H9 (cell line): ENCODE results near the gene PSMB3. TPM values are rescaled to one million over a fixed set of nuclear protein-coding genes. Genes with fewer than 3 reads are reported as not detected.

Source experiments
- DNase-seq: peaks from one replicate; pipeline ENCODE4 v3.0.0-alpha.2; 2017
- H2AFZ ChIP-seq: one replicate; pipeline ENCODE4 v1.6.1; 2013; ENCODE audit warnings: mild to moderate bottlenecking, low read length, control low read depth, moderate library complexity
- H2AK5ac ChIP-seq: 2 replicates; pipeline ENCODE4 v1.6.1; 2013; ENCODE audit warnings: low read length, control low read depth, mixed read lengths; ENCODE audit not compliant: insufficient read length
- H2BK120ac ChIP-seq: one replicate; pipeline ENCODE4 v1.6.1; 2013; ENCODE audit warnings: low read depth, mild to moderate bottlenecking, low read length, control low read depth, inconsistent platforms; ENCODE audit not compliant: poor library complexity, severe bottlenecking
- H2BK12ac ChIP-seq: 2 replicates; pipeline ENCODE4 v1.6.1; 2013; ENCODE audit warnings: low read length, control low read depth, mixed read lengths, low read depth; ENCODE audit not compliant: insufficient read length
- H2BK15ac ChIP-seq: 2 replicates; pipeline ENCODE4 v1.6.1; 2013; ENCODE audit warnings: low read depth, low read length, control low read depth
- H2BK20ac ChIP-seq: one replicate; pipeline ENCODE4 v1.6.1; 2013; ENCODE audit warnings: low read depth, mild to moderate bottlenecking, low read length, control low read depth, inconsistent platforms; ENCODE audit not compliant: poor library complexity, severe bottlenecking
- H2BK5ac ChIP-seq: 2 replicates; pipeline ENCODE4 v1.6.1; 2013; ENCODE audit warnings: low read length, control low read depth, mixed read lengths; ENCODE audit not compliant: insufficient read length
- H3K14ac ChIP-seq: 2 replicates; pipeline ENCODE4 v1.6.1; 2013; ENCODE audit warnings: low read length, control low read depth; ENCODE audit not compliant: insufficient read depth
- H3K18ac ChIP-seq: 2 replicates; pipeline ENCODE4 v1.6.1; 2013; ENCODE audit warnings: low read depth, mild to moderate bottlenecking, mixed read lengths, low read length, control low read depth; ENCODE audit not compliant: insufficient read length
- H3K23ac ChIP-seq: 2 replicates; pipeline ENCODE4 v1.6.1; 2013; ENCODE audit warnings: low read length, control low read depth, mixed read lengths, low read depth; ENCODE audit not compliant: insufficient read length
- H3K23me2 ChIP-seq: 2 replicates; pipeline ENCODE4 v1.6.1; 2013; ENCODE audit warnings: low read depth, mild to moderate bottlenecking, mixed read lengths, low read length, control low read depth; ENCODE audit not compliant: insufficient read length, poor library complexity, severe bottlenecking
- H3K27ac ChIP-seq: 2 replicates; pipeline ENCODE4 v1.5.1; 2013; ENCODE audit warnings: low read length, control low read depth, mixed read lengths, low read depth; ENCODE audit not compliant: insufficient read length
- H3K27me3 ChIP-seq: 2 replicates; pipeline ENCODE4 v1.6.1; 2013; ENCODE audit warnings: low read length, control low read depth, inconsistent platforms; ENCODE audit not compliant: insufficient read depth
- H3K4ac ChIP-seq: 2 replicates; pipeline ENCODE4 v1.6.1; 2013; ENCODE audit warnings: low read depth, mild to moderate bottlenecking, control low read depth, inconsistent platforms, low read length, moderate library complexity
- H3K4me1 ChIP-seq: 2 replicates; pipeline ENCODE4 v1.6.1; 2013; ENCODE audit warnings: low read length, control low read depth, inconsistent platforms; ENCODE audit not compliant: insufficient read depth
- H3K4me2 ChIP-seq: 2 replicates; pipeline ENCODE4 v1.6.1; 2013; ENCODE audit warnings: low read length, control low read depth, mixed read lengths; ENCODE audit not compliant: insufficient read length, insufficient read depth
- H3K56ac ChIP-seq: 2 replicates; pipeline ENCODE4 v1.6.1; 2013; ENCODE audit warnings: low read depth, mild to moderate bottlenecking, mixed read lengths, low read length, control low read depth; ENCODE audit not compliant: insufficient read length
- H3K79me1 ChIP-seq: 2 replicates; pipeline ENCODE4 v1.6.1; 2013; ENCODE audit warnings: low read depth, mild to moderate bottlenecking, moderate library complexity, low read length, control low read depth, inconsistent platforms; ENCODE audit not compliant: insufficient read depth, poor library complexity, severe bottlenecking
- H3K79me2 ChIP-seq: 2 replicates; pipeline ENCODE4 v1.6.1; 2013; ENCODE audit warnings: low read length, control low read depth, inconsistent platforms; ENCODE audit not compliant: insufficient read depth
- H3K9ac ChIP-seq: 2 replicates; pipeline ENCODE4 v1.6.1; 2013; ENCODE audit warnings: low read length, control low read depth, mixed read lengths; ENCODE audit not compliant: insufficient read length; ENCODE audit errors: extremely low read depth
- H3K9me3 ChIP-seq: one replicate; pipeline ENCODE4 v1.6.1; 2013; ENCODE audit warnings: low read depth, low read length, inconsistent platforms; ENCODE audit not compliant: control insufficient read depth
- H3T11ph ChIP-seq: one replicate; pipeline ENCODE4 v1.6.1; 2013; ENCODE audit warnings: mild to moderate bottlenecking, low read length, control low read depth, inconsistent platforms
- H4K20me1 ChIP-seq: one replicate; pipeline ENCODE4 v1.6.1; 2013; ENCODE audit not compliant: control insufficient read depth, insufficient read length, insufficient read depth
- H4K5ac ChIP-seq: 2 replicates; pipeline ENCODE4 v1.6.1; 2013; ENCODE audit warnings: low read depth, mild to moderate bottlenecking, mixed read lengths, low read length, control low read depth; ENCODE audit not compliant: insufficient read length
- H4K8ac ChIP-seq: replicated peaks from 2 replicates; pipeline ENCODE4 v1.6.1; 2013; ENCODE audit warnings: low read length, control low read depth, mixed read lengths, low read depth; ENCODE audit not compliant: insufficient read length
- H4K91ac ChIP-seq: 2 replicates; pipeline ENCODE4 v1.6.1; 2013; ENCODE audit warnings: low read depth, mild to moderate bottlenecking, moderate library complexity, mixed read lengths, low read length, control low read depth; ENCODE audit not compliant: insufficient read length
- H3K27ac Mint-ChIP-seq, 3 experiments: 2 replicates in 2 of 3; 3 replicates in 1 of 3; pipeline ENCODE4 v1.8.0; 2020 to 2021; ENCODE audit warnings: mixed read lengths in 3 of 3, mild to moderate bottlenecking in 1 of 3, moderate library complexity in 1 of 3
- H3K27me3 Mint-ChIP-seq: 2 replicates; pipeline ENCODE4 v1.8.0; 2021; ENCODE audit warnings: low read depth, mild to moderate bottlenecking, moderate library complexity, mixed read lengths
- H3K36me3 Mint-ChIP-seq, 3 experiments: 2 replicates in 2 of 3; 3 replicates in 1 of 3; pipeline ENCODE4 v1.8.0; 2020 to 2021; ENCODE audit warnings: low read depth in 3 of 3, mixed read lengths in 3 of 3; ENCODE audit not compliant: insufficient read depth in 1 of 3
- H3K4me1 Mint-ChIP-seq, 2 experiments: 2 replicates each; pipeline ENCODE4 v1.8.0; 2020; ENCODE audit warnings: mixed read lengths in 2 of 2
- H3K4me3 Mint-ChIP-seq, 2 experiments: 2 replicates in 1 of 2; 3 replicates in 1 of 2; pipeline ENCODE4 v1.8.0; 2020 to 2021; ENCODE audit warnings: mild to moderate bottlenecking in 2 of 2, mixed read lengths in 2 of 2, moderate library complexity in 1 of 2
- H3K9me3 Mint-ChIP-seq, 2 experiments: 2 replicates in 1 of 2; 3 replicates in 1 of 2; pipeline ENCODE4 v1.8.0; 2020; ENCODE audit warnings: mild to moderate bottlenecking in 2 of 2, mixed read lengths in 2 of 2, moderate library complexity in 1 of 2
- CTCF ChIP-seq: fragments of 200-600 bp; sonication (generic); conservative IDR thresholded peaks from 3 replicates; pipeline ENCODE4 v1.8.0; 2021; ENCODE audit warnings: antibody characterized with exemption, mild to moderate bottlenecking
- WGBS: extraction: QIAGEN DNeasy Blood & Tissue Kit; methylation state at CpG from one replicate; pipeline ENCODE4 v1.1.7; 2013; ENCODE audit warnings: missing lambda C conversion rate, low lambda C conversion rate, mixed read lengths; ENCODE audit not compliant: insufficient read length; ENCODE audit errors: extremely low coverage; 5-methylcytosine and 5-hydroxymethylcytosine counted together
- total RNA-seq: library from RNA; stranded (reverse); gene quantifications from 2 replicates; pipeline ENCODE4 v1.2.1, GENCODE V29; 2021

Gene PSMB3
- total RNA-seq, 1 experiment from 2014 or later: 242 TPM

- no peaks in the 10 kb centered on the region for H3K23me2 ChIP-seq
- no peak overlapping the region for H2BK12ac ChIP-seq
- H3K79me2 ChIP-seq: peaks cover 27% of the 10 kb centered on the region; the same call in 1 of the 2 replicates
- H2AFZ ChIP-seq: no peak overlapping the region
- H3K14ac ChIP-seq: no peak overlapping the region
- no peak overlapping the region for H2BK120ac ChIP-seq
- no peak overlapping the region for H3K27ac Mint-ChIP-seq
- no peak overlapping the region for H3K56ac ChIP-seq
- no peaks in the 10 kb centered on the region for H4K20me1 ChIP-seq
- H4K91ac ChIP-seq: no peak overlapping the region
- peak overlapping the region in 1 of 2 experiments; percentile 22; a peak in 1 of 5 replicates for H3K4me3 Mint-ChIP-seq
- no peak overlapping the region for H3K4me2 ChIP-seq
- H2AK5ac ChIP-seq: no peak overlapping the region
- no peak overlapping the region for H3T11ph ChIP-seq
- no peak overlapping the region for H4K8ac ChIP-seq
- no peak overlapping the region for H3K4ac ChIP-seq
- H2BK15ac ChIP-seq: no peak overlapping the region
- no CpG with 5 or more reads among the region's 14 CpGs for WGBS
- no peaks in the 10 kb centered on the region; a peak in 1 of 5 replicates for H3K9me3 Mint-ChIP-seq
- H3K79me1 ChIP-seq: peaks cover 13% of the 10 kb centered on the region
- no peaks in the 10 kb centered on the region; the same call in 1 of the 2 replicates for H3K27me3 Mint-ChIP-seq
- no peak overlapping the region for H4K5ac ChIP-seq
- no peak overlapping the region for H3K27ac ChIP-seq
- no peak for DNase-seq
- peaks cover 33 to 62% (median 59%) of the 10 kb centered on the region in 3 experiments; a peak in 6 of 7 replicates for H3K36me3 Mint-ChIP-seq
- H2BK5ac ChIP-seq: no peak overlapping the region
- H3K23ac ChIP-seq: no peak overlapping the region
- no peak overlapping the region for H2BK20ac ChIP-seq
- H3K4me1 ChIP-seq: no peaks in the 10 kb centered on the region
- H3K4me1 Mint-ChIP-seq: peaks cover 18 to 34% of the 10 kb centered on the region in 2 experiments
- H3K27me3 ChIP-seq: no peaks in the 10 kb centered on the region
- H3K9ac ChIP-seq: no peak overlapping the region
- no peak overlapping the region for H3K18ac ChIP-seq
- H3K9me3 ChIP-seq: no peaks in the 10 kb centered on the region
- TF ChIP-seq CTCF: no peak
Observed at GRCh38 chr17:38738007-38738662, 14.4 kb upstream of the PSMB3 start.
